ENCODE results near the gene COMMD6.

DNA sequence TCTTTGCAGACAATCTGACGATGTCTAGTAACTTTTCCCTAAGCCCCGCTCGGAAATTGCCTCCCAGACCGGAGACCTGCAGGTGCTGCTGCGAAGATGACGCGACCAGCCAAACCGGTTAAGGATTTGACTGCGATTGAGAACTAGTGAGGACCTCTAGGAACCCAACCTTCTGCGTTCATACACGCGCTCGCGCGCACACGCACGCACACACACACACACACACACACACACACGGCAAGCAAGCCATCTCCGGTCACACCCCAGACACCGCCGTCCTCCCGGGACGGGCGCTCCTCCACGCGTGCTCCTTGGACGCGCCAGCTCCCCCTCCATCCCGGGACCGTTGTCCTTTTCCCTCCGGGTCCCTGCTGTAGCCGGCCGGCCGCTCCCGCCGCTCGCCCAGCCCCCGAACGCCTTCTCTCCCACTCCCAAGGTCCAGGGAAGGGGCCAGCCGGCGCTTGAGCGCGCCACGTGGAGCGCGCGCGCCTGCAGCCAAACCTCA is 56.9 kb downstream of the COMMD6 start:
- TF ChIP-seq, protein P1, sequence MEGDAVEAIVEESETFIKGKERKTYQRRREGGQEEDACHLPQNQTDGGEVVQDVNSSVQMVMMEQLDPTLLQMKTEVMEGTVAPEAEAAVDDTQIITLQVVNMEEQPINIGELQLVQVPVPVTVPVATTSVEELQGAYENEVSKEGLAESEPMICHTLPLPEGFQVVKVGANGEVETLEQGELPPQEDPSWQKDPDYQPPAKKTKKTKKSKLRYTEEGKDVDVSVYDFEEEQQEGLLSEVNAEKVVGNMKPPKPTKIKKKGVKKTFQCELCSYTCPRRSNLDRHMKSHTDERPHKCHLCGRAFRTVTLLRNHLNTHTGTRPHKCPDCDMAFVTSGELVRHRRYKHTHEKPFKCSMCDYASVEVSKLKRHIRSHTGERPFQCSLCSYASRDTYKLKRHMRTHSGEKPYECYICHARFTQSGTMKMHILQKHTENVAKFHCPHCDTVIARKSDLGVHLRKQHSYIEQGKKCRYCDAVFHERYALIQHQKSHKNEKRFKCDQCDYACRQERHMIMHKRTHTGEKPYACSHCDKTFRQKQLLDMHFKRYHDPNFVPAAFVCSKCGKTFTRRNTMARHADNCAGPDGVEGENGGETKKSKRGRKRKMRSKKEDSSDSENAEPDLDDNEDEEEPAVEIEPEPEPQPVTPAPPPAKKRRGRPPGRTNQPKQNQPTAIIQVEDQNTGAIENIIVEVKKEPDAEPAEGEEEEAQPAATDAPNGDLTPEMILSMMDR (conservative IDR thresholded peaks at IDR 0.05; ENCODE audit: low read depth, low read length): no peak
- TF ChIP-seq POLR2A (IDR thresholded peaks at IDR 0.05; ENCODE audit: low read depth, low read length): no peak
- TF ChIP-seq SMC3 (IDR thresholded peaks at IDR 0.05; ENCODE audit: low read depth, low read length): no peak

All from IMR-90 (cell line).